A549 treated with GW870086 at 1 μM for 4 hours (cell line): ENCODE measurements around the gene EIF1. TPM values are rescaled to one million over a fixed set of nuclear protein-coding genes. Genes with fewer than 3 reads are reported as not detected.

Experiments
- total RNA-seq: library from RNA; stranded (reverse); fragments of 200-300 nt; extraction: Qiagen RNA extraction; gene quantifications from 5 replicates; pipeline ENCODE4 v1.2.3, GENCODE V29; 2022; ENCODE audit warnings: low read depth

The EIF1 gene
- 1,141 to 1,532 TPM (median 1,312 TPM) in 5 replicates for total RNA-seq

DNA sequence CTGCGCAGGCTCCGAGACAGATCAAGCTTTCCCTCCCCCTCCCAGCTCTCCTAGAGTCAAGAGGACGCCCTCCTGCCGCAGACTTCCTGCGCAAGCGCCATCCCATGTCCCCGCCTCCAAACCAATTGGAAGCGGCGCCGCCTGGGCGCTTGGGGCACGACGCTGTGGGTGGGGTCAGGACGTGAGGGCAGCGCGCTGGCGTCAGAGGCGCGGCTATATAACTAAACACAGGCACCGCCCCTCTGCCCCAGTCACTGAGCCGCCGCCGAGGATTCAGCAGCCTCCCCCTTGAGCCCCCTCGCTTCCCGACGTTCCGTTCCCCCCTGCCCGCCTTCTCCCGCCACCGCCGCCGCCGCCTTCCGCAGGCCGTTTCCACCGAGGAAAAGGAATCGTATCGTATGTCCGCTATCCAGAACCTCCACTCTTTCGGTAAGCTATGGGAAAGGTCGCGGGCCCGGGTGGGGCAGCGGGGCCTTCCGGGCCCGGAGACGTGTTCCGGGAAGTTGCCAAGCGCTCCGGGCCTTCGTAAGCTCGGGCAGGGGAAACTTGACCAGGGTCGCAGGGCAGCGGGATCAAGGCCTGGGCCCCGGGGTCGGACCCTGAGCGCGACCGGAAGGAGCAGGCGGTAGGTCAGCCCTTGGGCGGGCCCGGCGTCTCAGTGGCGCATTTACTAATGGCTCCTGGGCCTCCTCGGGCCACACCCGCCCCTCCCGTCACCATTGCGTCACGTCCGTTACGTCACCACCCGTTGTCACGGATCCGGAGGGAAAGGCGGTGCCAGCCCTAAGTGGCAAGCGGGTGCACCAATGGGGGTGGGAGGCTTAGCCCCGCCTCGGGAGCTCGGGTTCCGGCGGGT is at the start of gene EIF1:
TSS of gene EIF1 (plus strand) at position 245 of the 856 bp plus-strand sequence. CDS start at position 399, 154 bp downstream.

DNA sequence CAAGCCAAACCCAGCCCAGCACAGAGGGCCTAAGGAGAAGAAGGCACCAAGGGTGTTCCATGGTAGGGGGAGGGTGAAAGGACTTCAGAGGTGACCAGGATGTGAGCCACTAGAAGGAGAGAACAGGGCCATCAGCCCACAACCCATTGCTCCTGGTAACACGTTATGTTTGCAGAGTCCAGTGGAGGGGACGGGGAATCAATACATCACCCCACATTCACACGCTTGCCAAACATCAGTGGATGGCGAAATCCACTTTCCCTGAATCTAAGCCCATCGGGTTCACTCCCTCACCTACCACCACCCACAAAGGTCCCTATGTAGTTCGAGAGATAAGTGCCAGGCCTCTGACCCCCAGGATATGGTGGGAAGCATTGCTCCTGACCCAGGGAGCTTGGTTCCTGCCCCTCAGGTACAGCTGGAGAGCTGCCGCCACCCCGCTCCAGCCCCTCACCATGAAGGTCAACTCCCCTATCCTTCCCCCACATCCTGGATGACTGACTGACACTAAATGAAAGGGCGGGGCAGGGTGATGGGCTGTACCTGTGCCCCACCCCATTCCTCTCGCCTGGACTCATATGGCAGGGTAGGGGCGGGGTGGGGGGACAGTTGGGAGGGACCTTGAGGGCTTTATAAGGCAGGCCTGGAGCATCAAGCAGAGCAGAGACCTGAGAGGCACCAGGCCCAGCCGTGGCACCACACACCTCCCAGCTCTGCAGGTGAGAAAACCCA is 23.1 kb downstream of the EIF1 start, which contains the start of gene GAST:
TSS of gene GAST (plus strand) at position 663 of the 732 bp plus-strand sequence. CDS start 3,106 bp downstream, outside the sequence.

GRCh38 chr17:41734139-41734948 is 45.7 kb downstream of the EIF1 start, which contains the start of gene HAP1:
HAP1 (minus strand) TSS chr17:41734643; CDS start chr17:41734634, 9 bp downstream.

Other genes starting within 250 kb of the EIF1 start
- gene KRT38, start 247.9 kb upstream of the EIF1 start, total RNA-seq: not detected in 5 replicates
- 0.13 TPM in 1 of 5 replicates, not detected in the others for gene KRT32, start 221.5 kb upstream of the EIF1 start, total RNA-seq
- not detected in 5 replicates for gene KRT35, start 207.7 kb upstream of the EIF1 start, total RNA-seq
- gene KRT36, start 199.0 kb upstream of the EIF1 start, total RNA-seq: 0.07 TPM in 1 of 5 replicates, not detected in the others
- 0.24 to 0.87 TPM (median 0.39 TPM) in 5 replicates for gene KRT13, start 183.3 kb upstream of the EIF1 start, total RNA-seq
- gene KRT15, start 170.0 kb upstream of the EIF1 start, total RNA-seq: 2.7 to 4.0 TPM (median 3.2 TPM) in 5 replicates
- 42.9 to 67.6 TPM (median 53.1 TPM) in 5 replicates for gene KRT19, start 160.6 kb upstream of the EIF1 start, total RNA-seq
- not detected in 5 replicates for gene KRT9, start 116.8 kb upstream of the EIF1 start, total RNA-seq
- gene KRT14, start 102.0 kb upstream of the EIF1 start, total RNA-seq: 0.07 to 0.13 TPM in 2 of 5 replicates, not detected in the others
- 0.64 to 1.8 TPM (median 1.3 TPM) in 5 replicates for gene KRT16, start 76.1 kb upstream of the EIF1 start, total RNA-seq
- gene KRT17, start 64.3 kb upstream of the EIF1 start, total RNA-seq: 0.63 to 1.9 TPM (median 1.3 TPM) in 5 replicates
- gene GAST, start 23.4 kb downstream of the EIF1 start, total RNA-seq: 0.42 TPM in 1 of 5 replicates, not detected in the others
- gene HAP1, start 45.8 kb downstream of the EIF1 start, total RNA-seq: 1.1 to 2.3 TPM (median 1.5 TPM) in 5 replicates
- gene JUP, start 97.8 kb downstream of the EIF1 start, total RNA-seq: 91.7 to 132 TPM (median 123 TPM) in 5 replicates
- 25.8 to 38.7 TPM (median 35.0 TPM) in 5 replicates for gene P3H4, start 123.1 kb downstream of the EIF1 start, total RNA-seq
- 86.7 to 109 TPM (median 106 TPM) in 5 replicates for gene FKBP10, start 124.1 kb downstream of the EIF1 start, total RNA-seq
- gene NT5C3B, start 147.3 kb downstream of the EIF1 start, total RNA-seq: 103 to 113 TPM (median 108 TPM) in 5 replicates
- gene KLHL10, start 148.9 kb downstream of the EIF1 start, total RNA-seq: not detected in 5 replicates
- gene KLHL11, start 176.5 kb downstream of the EIF1 start, total RNA-seq: 1.7 to 3.8 TPM (median 2.9 TPM) in 5 replicates
- gene ACLY, start 230.1 kb downstream of the EIF1 start, total RNA-seq: 247 to 312 TPM (median 289 TPM) in 5 replicates
- 0.98 to 1.6 TPM (median 1.3 TPM) in 5 replicates for gene ODAD4, start 241.7 kb downstream of the EIF1 start, total RNA-seq